Measurements from ENCODE around the gene NCDN. TPM values are rescaled to one million over a fixed set of nuclear protein-coding genes. Genes with fewer than 3 reads are reported as not detected.

Gene NCDN
- total RNA-seq, 1 donor from 2014 or later: 34.0 TPM

DNA sequence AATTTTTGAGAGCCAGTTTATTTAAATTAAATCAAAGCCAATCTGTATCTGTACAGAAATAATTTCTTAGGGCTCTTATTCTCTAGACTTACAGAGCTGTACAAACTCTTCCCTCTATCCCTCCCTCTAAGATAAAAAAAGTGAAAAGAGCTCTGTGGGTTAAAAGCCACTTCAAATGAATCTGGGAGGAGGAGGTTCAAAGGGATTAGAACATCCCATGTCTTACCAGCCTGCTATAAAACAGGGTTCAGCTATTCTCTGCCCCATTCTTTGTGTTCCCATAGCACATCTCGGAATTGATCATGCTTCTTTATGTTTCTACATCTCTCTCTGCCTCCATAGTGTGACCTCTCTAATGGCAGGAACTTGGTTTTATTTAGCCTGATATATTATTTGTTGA is 19.8 kb upstream of the NCDN start:
- Mint-ChIP-seq H3K27ac (peak overlapping the region; percentile 56), H3K36me3 (ENCODE audit: low read depth) (peaks cover 47% of the 10 kb centered on the region), H3K27me3 (no peaks in the 10 kb centered on the region), H3K4me3 (peak overlapping the region; percentile 44), H3K4me1 (peaks cover 54% of the 10 kb centered on the region), H3K9me3 (no peaks in the 10 kb centered on the region)
- intact Hi-C loops (cut with micrococcal nuclease): loop anchor here (2.0 kb wide), 1 partner anchor 19 kb away; the partner anchor contains the start of genes KIAA0319L and NCDN
- DNase-seq: no peak

DNA sequence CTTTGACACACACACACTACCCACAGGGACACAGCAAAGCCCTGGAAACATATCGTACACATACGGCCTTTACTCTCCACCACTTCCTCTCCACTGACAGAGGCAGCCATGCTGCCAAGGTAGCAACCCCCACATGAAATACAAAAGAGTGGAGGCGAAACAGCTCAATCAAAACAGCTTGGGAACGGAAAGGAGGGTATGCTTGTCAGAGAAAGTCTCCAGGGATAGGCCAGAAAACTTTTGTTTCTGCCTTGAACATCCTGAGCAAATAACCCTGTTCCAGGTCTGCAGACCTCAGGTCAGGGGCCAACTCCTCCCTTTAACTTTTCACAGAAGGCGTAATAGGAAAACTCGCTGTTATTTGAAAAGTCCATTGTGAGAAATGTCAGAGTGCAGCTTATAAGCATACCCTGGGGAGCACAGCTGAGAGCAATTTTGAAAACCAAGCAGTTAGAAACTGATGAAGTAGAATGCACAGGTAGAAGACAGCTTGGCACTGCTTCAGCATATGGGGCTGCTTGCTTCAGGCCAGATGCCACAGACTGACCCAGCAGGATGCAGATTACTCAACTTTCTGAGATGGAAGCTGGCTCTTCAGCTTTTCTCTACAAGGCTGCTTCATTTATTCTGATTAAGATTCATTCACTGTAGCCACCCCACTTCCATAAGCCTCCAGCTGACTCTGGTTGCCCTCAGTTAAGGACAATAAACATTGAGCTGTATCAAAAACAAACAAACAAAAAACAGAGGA is 18.4 kb upstream of the NCDN start:
- Mint-ChIP-seq H3K4me3 (peak overlapping the region; percentile 75), H3K4me1 (peaks cover 58% of the 10 kb centered on the region), H3K36me3 (ENCODE audit: low read depth) (peaks cover 36% of the 10 kb centered on the region), H3K9me3 (no peaks in the 10 kb centered on the region), H3K27me3 (no peaks in the 10 kb centered on the region), H3K27ac (peak overlapping the region; percentile 86)
- DNase-seq: peak; percentile 87
- intact Hi-C loops (cut with micrococcal nuclease): loop anchor here (1.0 to 2.0 kb wide), 2 partner anchors 18 to 33 kb away; partner anchors contain the start of genes KIAA0319L and NCDN

DNA sequence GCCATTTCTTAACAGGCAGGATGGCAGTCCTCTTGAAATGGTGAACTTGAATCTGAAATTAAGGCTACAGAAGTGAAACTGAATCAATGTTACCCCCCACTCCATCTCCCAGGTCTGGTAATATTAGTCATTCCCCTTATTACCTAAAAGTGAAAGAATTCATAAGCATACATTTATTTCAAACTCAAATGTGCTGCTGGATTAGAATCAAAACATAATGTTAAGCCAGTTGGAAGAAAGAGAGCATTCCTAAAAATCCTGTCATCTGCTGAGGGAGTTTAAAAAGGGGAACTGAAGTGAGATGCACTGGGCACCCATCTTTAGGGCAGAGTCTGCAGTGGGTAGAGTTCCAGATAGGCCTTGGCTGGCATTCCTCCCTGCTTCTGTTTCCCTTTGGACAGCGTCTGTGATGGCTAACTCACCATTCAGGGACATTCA is 17.8 kb upstream of the NCDN start:
- no peak for DNase-seq
- peaks cover 61% of the 10 kb centered on the region for H3K4me1 Mint-ChIP-seq
- H3K27me3 Mint-ChIP-seq: no peaks in the 10 kb centered on the region
- intact Hi-C loops (cut with micrococcal nuclease): loop anchor here (1.0 to 2.0 kb wide), 2 partner anchors 17 to 34 kb away; partner anchors contain the start of genes KIAA0319L and NCDN
- peak overlapping the region; percentile 86 for H3K27ac Mint-ChIP-seq
- no peaks in the 10 kb centered on the region for H3K9me3 Mint-ChIP-seq
- peaks cover 34% of the 10 kb centered on the region for H3K36me3 Mint-ChIP-seq (ENCODE audit: low read depth)
- H3K4me3 Mint-ChIP-seq: peak overlapping the region; percentile 75

DNA sequence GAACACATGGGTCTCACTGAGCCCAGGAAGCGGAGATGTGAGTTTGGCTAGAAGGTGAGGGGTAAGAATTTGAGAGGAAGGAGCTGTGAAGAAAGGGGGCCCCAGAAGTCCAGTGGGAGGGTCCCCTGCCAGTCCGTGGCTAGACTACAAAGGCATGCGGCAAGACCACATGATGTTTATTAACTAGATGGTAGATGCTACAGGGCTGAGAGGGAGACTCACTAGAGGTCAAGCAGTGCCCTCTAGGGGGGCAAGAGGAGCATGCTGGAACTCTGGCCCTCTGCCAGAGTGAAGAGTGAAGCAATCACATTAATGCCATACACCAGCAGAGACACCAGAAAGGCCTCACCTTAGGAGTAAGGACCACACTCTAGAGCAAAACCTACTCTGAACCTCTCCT is 12.6 kb upstream of the NCDN start:
- H3K4me1 Mint-ChIP-seq: peaks cover 34% of the 10 kb centered on the region
- H3K36me3 Mint-ChIP-seq (ENCODE audit: low read depth): peaks cover 43% of the 10 kb centered on the region
- no peak overlapping the region for H3K4me3 Mint-ChIP-seq
- H3K9me3 Mint-ChIP-seq: no peaks in the 10 kb centered on the region
- no peaks in the 10 kb centered on the region for H3K27me3 Mint-ChIP-seq
- peak; percentile 85 for DNase-seq
- intact Hi-C loops (cut with micrococcal nuclease): loop anchor here (1.0 kb wide), 1 partner anchor 94 kb away; no protein-coding TSS in a partner anchor
- H3K27ac Mint-ChIP-seq: no peak overlapping the region

DNA sequence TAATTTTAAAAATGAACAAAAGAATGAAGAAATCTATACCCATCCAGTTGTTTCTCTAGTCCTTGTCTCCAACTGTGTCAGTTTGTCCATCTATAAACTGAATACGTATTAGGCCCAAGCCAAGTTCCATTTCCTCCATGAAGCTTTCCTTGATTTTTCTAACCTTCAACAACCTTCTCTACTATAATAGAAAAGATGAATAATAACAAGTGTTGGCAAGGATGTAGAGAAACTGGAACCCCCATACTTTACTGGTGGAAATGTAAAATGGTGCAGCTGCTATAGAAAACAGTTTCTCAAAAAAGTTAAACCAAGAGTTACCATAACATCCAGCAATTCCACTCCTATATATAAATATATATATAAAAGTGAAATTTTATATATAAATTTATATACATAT is 11.0 kb upstream of the NCDN start:
- DNase-seq: no peak
- Mint-ChIP-seq H3K36me3 (ENCODE audit: low read depth) (peaks cover 37% of the 10 kb centered on the region), H3K27me3 (no peaks in the 10 kb centered on the region), H3K4me3 (no peak overlapping the region), H3K4me1 (peaks cover 24% of the 10 kb centered on the region), H3K27ac (no peak overlapping the region), H3K9me3 (no peaks in the 10 kb centered on the region)
- intact Hi-C loops (cut with micrococcal nuclease): no loop called here

DNA sequence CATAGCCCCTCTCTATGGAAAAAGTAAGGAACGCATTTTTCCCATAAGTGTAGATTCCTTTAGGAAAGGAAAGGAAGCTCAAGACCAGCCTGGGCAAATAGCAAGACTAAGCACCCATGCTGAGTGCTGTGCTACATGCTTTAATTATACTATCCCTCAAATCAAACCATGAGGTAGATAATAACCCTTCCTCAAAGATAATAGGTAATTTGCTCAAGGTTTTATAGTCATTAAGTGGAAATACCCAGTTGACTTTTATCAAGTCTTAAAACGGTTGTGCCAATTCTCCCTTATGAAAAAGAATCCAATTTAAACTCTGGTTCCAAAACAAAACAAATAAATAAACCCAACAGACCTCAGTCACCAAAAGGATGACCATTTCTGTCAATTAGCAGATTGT is 3.7 kb upstream of the NCDN start:
- no peaks in the 10 kb centered on the region for H3K9me3 Mint-ChIP-seq
- no peak for DNase-seq
- intact Hi-C loops (cut with micrococcal nuclease): loop anchor here (10.0 kb wide), 1 partner anchor 689 kb away; no protein-coding TSS in a partner anchor
- peaks cover 37% of the 10 kb centered on the region for H3K36me3 Mint-ChIP-seq (ENCODE audit: low read depth)
- no peaks in the 10 kb centered on the region for H3K27me3 Mint-ChIP-seq
- H3K27ac Mint-ChIP-seq: no peak overlapping the region
- peaks cover 30% of the 10 kb centered on the region for H3K4me1 Mint-ChIP-seq
- H3K4me3 Mint-ChIP-seq: no peak overlapping the region

DNA sequence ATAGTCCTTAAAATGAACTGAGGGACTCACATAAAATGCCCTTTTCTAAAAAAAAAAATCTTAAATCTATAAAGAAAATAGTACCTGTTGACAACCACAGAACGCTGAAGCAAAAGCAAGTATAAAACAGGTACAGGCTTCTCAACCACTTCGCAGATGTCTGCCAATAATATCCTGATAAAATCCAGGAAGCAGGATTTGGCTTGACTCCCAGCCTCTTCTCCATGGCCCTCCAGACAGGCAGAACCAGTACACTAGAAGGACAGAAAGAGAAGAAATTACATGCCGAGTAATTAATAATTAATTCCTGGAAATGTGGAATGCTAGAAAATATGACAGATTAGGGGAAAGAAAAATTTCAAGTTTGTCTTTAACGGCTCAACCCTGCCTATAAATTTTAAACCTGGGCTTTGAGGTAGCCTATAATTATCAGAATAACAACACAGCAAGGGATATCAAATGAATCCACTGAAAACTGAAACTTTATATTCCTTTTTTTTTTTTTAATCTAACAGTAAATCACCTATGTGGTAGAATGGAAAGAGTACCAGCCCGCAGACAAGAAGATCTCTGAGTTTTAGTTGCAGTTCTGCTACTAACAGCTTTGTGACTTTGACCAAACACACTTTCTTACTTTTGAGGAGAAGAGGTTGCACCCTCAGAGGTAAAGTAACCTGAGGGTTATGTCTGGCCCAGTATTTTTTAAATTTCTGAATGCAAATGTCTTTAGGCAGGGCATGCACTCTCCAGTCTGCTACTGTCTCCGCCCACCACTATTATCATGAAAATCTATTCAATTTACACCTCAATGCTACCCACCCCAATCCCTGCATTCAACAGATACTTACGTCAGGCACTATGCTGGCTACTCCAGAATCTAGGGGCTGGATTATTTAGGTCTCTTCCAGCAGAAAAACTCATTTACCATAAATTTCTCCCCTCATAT is 3.1 kb upstream of the NCDN start:
- DNase-seq: no peak
- H3K36me3 Mint-ChIP-seq (ENCODE audit: low read depth): peaks cover 34% of the 10 kb centered on the region
- H3K27ac Mint-ChIP-seq: no peak overlapping the region
- intact Hi-C loops (cut with micrococcal nuclease): loop anchor here (5.0 to 10.0 kb wide), 2 partner anchors 287 to 690 kb away; partner anchors contain the start of gene ZMYM4
- H3K27me3 Mint-ChIP-seq: no peaks in the 10 kb centered on the region
- no peaks in the 10 kb centered on the region for H3K9me3 Mint-ChIP-seq
- peaks cover 35% of the 10 kb centered on the region for H3K4me1 Mint-ChIP-seq
- H3K4me3 Mint-ChIP-seq: no peak overlapping the region

DNA sequence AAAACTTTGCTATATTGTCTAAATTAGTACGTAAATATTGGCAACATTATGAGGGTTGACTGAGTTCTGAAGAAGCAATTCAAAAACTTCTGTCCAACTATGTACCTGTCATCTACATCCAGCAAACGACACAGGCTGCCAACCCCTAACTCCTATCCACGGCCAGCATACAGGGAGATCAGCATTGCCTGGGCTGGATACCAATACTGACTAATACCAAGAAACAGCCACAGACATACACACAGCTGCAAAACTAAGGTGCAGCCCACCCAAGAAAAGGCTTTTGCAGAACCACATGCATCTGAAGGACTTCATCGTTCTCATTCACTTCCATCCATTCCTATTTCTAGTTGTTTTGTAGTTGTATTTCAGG is 2.4 kb upstream of the NCDN start:
- H3K9me3 Mint-ChIP-seq: no peaks in the 10 kb centered on the region
- DNase-seq: no peak
- intact Hi-C loops (cut with micrococcal nuclease): loop anchor here (5.0 to 10.0 kb wide), 2 partner anchors 288 to 690 kb away; partner anchors contain the start of gene ZMYM4
- no peaks in the 10 kb centered on the region for H3K27me3 Mint-ChIP-seq
- peaks cover 32% of the 10 kb centered on the region for H3K36me3 Mint-ChIP-seq (ENCODE audit: low read depth)
- peak overlapping the region; percentile 43 for H3K27ac Mint-ChIP-seq
- H3K4me3 Mint-ChIP-seq: peak overlapping the region; percentile 98
- peaks cover 39% of the 10 kb centered on the region for H3K4me1 Mint-ChIP-seq

DNA sequence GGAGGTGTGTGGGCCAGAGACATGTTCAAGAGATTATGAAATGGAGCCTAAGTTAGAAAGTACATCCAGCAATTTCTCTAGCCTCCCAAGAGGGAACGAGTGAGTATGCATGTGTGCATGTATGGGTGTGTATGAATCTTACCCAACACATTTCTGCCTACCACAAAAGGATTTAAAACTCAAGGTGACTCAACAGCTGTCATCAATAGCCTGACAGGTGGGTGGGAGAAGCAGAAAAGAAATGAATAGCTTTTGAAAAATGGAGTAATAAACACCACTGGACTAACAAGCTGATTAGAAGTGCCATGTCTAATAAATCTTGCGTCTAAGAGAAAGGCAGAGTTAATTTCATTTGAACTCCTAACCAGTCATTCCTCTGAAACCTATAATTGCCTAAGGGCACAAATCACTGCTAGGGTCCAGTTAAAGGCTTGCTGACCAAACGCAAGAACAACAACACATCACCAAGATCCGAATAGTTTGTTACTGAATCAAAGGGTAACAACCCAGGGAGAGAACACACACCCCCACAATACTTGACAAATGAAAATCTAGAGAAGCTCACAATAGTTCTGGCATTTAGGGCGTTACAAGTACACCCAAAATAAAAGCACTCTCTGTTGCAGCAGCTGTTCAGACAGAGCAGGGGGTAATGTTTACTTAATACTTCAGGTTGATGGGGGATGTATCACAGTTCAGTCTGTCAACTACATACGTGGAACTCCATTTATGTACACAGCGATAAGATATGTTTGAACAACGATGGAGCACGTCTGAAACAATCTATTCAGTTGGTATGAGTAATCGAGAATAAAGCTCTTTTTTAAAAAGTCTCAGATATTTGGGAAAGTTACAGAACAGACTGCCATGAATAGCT is 1.8 kb upstream of the NCDN start:
- peaks cover 32% of the 10 kb centered on the region for H3K36me3 Mint-ChIP-seq (ENCODE audit: low read depth)
- peaks cover 39% of the 10 kb centered on the region for H3K4me1 Mint-ChIP-seq
- intact Hi-C loops (cut with micrococcal nuclease): loop anchor here (2.0 to 10.0 kb wide), 3 partner anchors 17 to 691 kb away; partner anchors contain the start of gene ZMYM4
- H3K27me3 Mint-ChIP-seq: no peaks in the 10 kb centered on the region
- peak overlapping the region; percentile 98 for H3K4me3 Mint-ChIP-seq
- H3K27ac Mint-ChIP-seq: peak overlapping the region; percentile 98
- no peak for DNase-seq
- H3K9me3 Mint-ChIP-seq: no peaks in the 10 kb centered on the region

DNA sequence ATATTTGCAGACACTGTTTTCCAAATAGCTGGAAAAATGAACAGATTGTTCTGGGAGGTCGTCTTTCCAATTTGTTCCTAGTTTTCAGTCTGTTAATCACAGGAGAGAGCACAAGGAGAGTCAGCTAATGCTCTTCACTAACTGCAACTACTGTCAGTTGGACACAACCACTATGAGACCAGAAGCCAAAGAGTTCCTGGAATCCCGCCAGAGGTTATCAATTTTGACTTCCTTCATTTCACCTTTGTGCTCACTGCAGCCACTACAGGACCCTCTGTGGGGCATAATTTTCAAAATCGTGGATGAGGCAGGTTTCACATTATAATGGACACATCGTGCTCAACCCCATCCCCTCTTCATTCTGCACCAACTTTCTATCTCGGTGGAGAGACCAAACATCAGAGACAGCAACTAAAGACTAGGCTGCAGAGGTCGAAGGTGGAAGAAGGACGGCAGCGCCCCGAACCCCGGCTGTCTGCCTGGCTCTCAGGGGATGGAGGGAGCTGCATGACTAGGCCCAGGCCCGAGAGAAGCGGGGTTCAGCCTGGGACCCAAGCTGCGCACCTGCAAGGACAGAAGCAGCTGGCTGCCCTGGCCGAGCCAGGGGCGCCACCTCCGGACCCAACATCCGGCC is 998 bp upstream of the NCDN start:
- intact Hi-C loops (cut with micrococcal nuclease): loop anchor here (1.0 to 10.0 kb wide), 6 partner anchors 18 to 692 kb away; partner anchors contain the start of genes CLSPN, SFPQ and ZMYM4
- Mint-ChIP-seq H3K36me3 (ENCODE audit: low read depth) (peaks cover 35% of the 10 kb centered on the region), H3K9me3 (no peaks in the 10 kb centered on the region), H3K27me3 (no peaks in the 10 kb centered on the region), H3K4me3 (peak overlapping the region; percentile 98), H3K27ac (peak overlapping the region; percentile 98), H3K4me1 (peaks cover 42% of the 10 kb centered on the region)
- DNase-seq: peak; percentile 81

DNA sequence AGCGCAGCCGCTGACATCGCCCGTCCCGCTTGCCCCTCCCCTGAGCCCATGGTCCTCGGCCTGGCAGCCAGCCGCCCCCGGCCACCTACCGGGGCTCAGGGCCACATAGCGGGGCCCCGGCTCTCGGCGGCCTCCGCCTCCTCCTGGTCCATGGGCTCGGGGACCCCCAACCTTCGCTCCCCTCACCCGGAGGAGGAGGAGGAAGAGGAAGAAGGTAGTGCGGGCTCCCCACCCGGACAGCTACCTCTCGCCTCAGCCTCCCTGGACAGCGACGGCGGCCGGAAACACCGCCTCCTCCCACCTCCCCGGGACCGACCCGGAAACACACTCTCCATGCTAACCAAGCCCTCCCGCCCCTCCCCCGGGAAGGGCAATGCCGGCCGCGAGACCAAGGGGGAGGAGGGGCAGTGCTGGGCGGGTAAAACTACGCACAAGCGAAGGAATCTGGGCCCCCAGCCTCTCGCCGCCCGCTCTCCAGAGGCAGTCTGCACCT is 435 bp upstream of the NCDN start, which contains the start of gene KIAA0319L:
TSS of gene KIAA0319L (minus strand) at position 286 of the 493 bp plus-strand sequence. CDS start 2,912 bp downstream, outside the sequence.
- intact Hi-C loops (cut with micrococcal nuclease): loop anchor here (1.0 to 10.0 kb wide), 6 partner anchors 18 to 692 kb away; partner anchors contain the start of genes CLSPN, SFPQ and ZMYM4
- Mint-ChIP-seq H3K4me3 (peak within 1 kb of the TSS; percentile 98), H3K4me1 (peaks cover 46% of the 10 kb centered on the region), H3K9me3 (no peaks in the 10 kb centered on the region), H3K27me3 (no peaks in the 10 kb centered on the region), H3K27ac (peak within 1 kb of the TSS; percentile 98), H3K36me3 (ENCODE audit: low read depth) (peaks cover 29% of the 10 kb centered on the region)
- no peak for DNase-seq

All from activated CD4-positive, alpha-beta T cell treated with anti-CD3 and anti-CD28 coated beads, Interleukin-2, amount 10 ng/mL, durations not matched to agents 24 days and 14 days (primary cell).